Vagina (tissue), 2 donors: Measurements from ENCODE around the gene ATP6V1C2. TPM values are rescaled to one million over a fixed set of nuclear protein-coding genes. Genes with fewer than 3 reads are reported as not detected.

Source experiments
- DNase-seq, 2 donors: peaks; one replicate each; pipeline ENCODE4 v3.0.0-alpha.2; 2017; ENCODE audit errors: extremely low spot score in 2 of 2
- H3K27ac ChIP-seq: fragments of 200-600 bp; sonication (generic); one replicate; pipeline ENCODE4 v1.5.1; 2019
- H3K27me3 ChIP-seq: fragments of 200-600 bp; sonication (generic); one replicate; pipeline ENCODE4 v1.5.1; 2019
- H3K36me3 ChIP-seq, 2 donors: fragments of 200-600 bp; sonication (generic); one replicate each; pipeline ENCODE4 v1.5.1; 2017 to 2019
- H3K4me1 ChIP-seq: fragments of 200-600 bp; sonication (generic); one replicate; pipeline ENCODE4 v1.5.1; 2019
- H3K4me3 ChIP-seq, 2 donors: fragments of 200-600 bp; sonication (generic); 1 replicate in 1 of 2; 2 replicates in 1 of 2; pipeline ENCODE4 v1.5.1; 2016 to 2019
- H3K9me3 ChIP-seq: fragments of 200-600 bp; sonication (generic); one replicate; pipeline ENCODE4 v1.5.1; 2019
- POLR2A ChIP-seq, 2 donors: fragments of 450-650 bp; IDR thresholded peaks; one replicate each; pipeline ENCODE4 v1.6.1; 2017; ENCODE audit warnings: antibody characterized with exemption in 2 of 2, mild to moderate bottlenecking in 2 of 2, moderate library complexity in 2 of 2
- POLR2AphosphoS5 ChIP-seq, 2 donors: sonication (generic); formaldehyde crosslinking; IDR thresholded peaks; one replicate each; pipeline ENCODE4 v1.9.0; 2017; ENCODE audit warnings: antibody characterized with exemption in 2 of 2, mild to moderate bottlenecking in 2 of 2, low read depth in 1 of 2; ENCODE audit not compliant: insufficient read depth in 1 of 2
- intact Hi-C: fragments of 100-400 bp; cut with DNase I; formaldehyde crosslinking; loops from one replicate; pipeline ENCODE4 v1.15.1; 2023
- total RNA-seq: library from RNA; depleted of rRNA; stranded (reverse); fragments of >200 nt; gene quantifications from one replicate; pipeline ENCODE4 v1.2.3, GENCODE V29; 2016
- TF ChIP-seq, protein P1 (sequence below), 3 experiments: fragments of 450-650 bp in 2 of 3; fragments of 200-600 bp in 1 of 3; sonication (generic) in 1 of 3; IDR thresholded peaks; one replicate each; pipeline ENCODE4 v1.5.1; 2017 to 2019; ENCODE audit warnings: antibody characterized with exemption in 3 of 3, mild to moderate bottlenecking in 2 of 3, moderate library complexity in 2 of 3

The ATP6V1C2 gene
- total RNA-seq, 1 donor from 2014 or later = 134 TPM

DNA sequence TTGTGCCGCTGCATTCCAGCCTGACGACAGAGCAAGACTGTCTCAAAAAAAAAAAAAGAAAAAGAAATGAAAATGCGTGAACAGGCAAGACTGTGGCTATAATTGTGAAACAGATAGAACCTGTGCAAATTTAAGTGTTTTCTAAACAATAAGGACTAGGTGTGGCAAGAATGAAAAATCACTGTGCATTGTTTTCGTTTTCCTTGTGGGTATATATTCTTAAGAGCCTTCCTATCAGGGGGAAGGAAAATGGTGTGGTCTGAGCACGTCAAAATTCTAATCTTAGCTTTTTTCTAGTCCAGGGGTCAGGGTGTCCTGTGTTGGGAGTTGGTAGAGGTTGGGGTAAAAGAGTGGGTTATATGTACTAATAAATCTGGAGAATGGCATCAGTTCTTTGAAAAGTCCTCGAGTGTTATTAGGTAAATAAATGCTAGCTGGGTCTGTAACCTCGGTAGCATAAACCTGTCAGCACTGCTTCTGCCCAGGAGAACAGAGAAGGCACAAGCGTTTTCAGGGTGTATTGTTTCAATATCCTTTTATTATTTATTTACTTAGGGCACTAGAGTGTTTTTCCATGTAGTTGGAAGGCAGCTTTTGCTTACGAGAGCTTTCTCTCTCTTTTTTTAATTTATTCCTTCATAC is 11.6 kb downstream of the ATP6V1C2 start:
- DNase-seq = no peak
- no peak overlapping the region for H3K27ac ChIP-seq
- H3K36me3 ChIP-seq = no peaks in the 10 kb centered on the region
- intact Hi-C loops = no loop called here
- H3K4me3 ChIP-seq = no peak overlapping the region
- TF ChIP-seq, protein P1, sequence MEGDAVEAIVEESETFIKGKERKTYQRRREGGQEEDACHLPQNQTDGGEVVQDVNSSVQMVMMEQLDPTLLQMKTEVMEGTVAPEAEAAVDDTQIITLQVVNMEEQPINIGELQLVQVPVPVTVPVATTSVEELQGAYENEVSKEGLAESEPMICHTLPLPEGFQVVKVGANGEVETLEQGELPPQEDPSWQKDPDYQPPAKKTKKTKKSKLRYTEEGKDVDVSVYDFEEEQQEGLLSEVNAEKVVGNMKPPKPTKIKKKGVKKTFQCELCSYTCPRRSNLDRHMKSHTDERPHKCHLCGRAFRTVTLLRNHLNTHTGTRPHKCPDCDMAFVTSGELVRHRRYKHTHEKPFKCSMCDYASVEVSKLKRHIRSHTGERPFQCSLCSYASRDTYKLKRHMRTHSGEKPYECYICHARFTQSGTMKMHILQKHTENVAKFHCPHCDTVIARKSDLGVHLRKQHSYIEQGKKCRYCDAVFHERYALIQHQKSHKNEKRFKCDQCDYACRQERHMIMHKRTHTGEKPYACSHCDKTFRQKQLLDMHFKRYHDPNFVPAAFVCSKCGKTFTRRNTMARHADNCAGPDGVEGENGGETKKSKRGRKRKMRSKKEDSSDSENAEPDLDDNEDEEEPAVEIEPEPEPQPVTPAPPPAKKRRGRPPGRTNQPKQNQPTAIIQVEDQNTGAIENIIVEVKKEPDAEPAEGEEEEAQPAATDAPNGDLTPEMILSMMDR (IDR thresholded peaks at IDR 0.05) = no peak
- TF ChIP-seq POLR2AphosphoS5 (IDR thresholded peaks at IDR 0.05; ENCODE audit: insufficient read depth in 1 of 2, low read depth in 1 of 2) (no peak), POLR2A (IDR thresholded peaks at IDR 0.05) (no peak)
- H3K9me3 ChIP-seq = no peaks in the 10 kb centered on the region
- H3K27me3 ChIP-seq = no peaks in the 10 kb centered on the region
- H3K4me1 ChIP-seq = no peaks in the 10 kb centered on the region

DNA sequence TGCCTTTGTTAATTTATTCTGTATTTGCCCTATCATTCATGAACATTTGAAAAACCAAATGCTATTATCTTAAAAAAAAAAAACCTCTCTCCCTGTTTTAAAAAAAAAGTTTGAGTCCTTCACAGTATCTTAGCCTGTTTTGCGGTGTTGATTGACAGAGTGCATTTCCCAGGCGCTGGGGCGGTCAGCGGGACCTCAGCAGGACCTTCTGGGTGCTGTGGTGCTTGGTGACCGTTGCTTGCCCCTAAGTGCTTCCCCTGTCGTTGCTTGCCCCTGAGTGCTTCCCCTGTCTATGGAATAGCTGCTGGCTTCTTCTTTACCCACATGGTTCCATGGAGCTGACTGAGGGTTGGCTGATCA is 12.1 kb downstream of the ATP6V1C2 start:
- TF ChIP-seq, protein P1 (IDR thresholded peaks at IDR 0.05) = no peak
- TF ChIP-seq POLR2AphosphoS5 (IDR thresholded peaks at IDR 0.05; ENCODE audit: insufficient read depth in 1 of 2, low read depth in 1 of 2) (no peak), POLR2A (IDR thresholded peaks at IDR 0.05) (no peak)
- Histone ChIP-seq H3K4me1 (no peaks in the 10 kb centered on the region), H3K36me3 (no peaks in the 10 kb centered on the region), H3K27me3 (no peaks in the 10 kb centered on the region), H3K27ac (no peak overlapping the region), H3K4me3 (no peak overlapping the region), H3K9me3 (no peaks in the 10 kb centered on the region)
- DNase-seq = no peak
- intact Hi-C loops = no loop called here

DNA sequence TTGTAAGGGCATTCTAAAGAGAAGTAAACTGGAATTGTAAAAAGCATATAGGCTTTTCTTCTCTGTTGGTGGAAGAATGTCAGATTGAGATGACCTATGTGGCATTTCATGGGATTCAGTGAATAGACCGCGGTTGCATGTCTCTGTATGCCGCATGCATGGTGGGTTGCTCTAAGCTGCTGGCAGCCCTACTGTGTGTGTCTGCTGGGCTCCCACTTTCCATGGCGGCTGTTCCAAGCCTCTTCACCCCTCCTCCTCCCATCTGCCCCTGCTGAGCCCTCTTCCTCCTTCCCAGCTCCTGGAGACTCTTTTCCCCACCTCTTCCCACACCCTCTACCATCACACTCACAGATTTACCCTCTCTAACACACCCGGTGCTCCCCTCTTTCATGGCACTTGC is 12.6 kb downstream of the ATP6V1C2 start:
- Histone ChIP-seq H3K4me3 (no peak overlapping the region), H3K9me3 (no peaks in the 10 kb centered on the region), H3K36me3 (no peaks in the 10 kb centered on the region), H3K27ac (no peak overlapping the region), H3K4me1 (no peaks in the 10 kb centered on the region), H3K27me3 (no peaks in the 10 kb centered on the region)
- TF ChIP-seq POLR2A (IDR thresholded peaks at IDR 0.05) (no peak), POLR2AphosphoS5 (IDR thresholded peaks at IDR 0.05; ENCODE audit: insufficient read depth in 1 of 2, low read depth in 1 of 2) (no peak)
- TF ChIP-seq, protein P1 (IDR thresholded peaks at IDR 0.05) = no peak
- intact Hi-C loops = no loop called here
- no peak for DNase-seq

DNA sequence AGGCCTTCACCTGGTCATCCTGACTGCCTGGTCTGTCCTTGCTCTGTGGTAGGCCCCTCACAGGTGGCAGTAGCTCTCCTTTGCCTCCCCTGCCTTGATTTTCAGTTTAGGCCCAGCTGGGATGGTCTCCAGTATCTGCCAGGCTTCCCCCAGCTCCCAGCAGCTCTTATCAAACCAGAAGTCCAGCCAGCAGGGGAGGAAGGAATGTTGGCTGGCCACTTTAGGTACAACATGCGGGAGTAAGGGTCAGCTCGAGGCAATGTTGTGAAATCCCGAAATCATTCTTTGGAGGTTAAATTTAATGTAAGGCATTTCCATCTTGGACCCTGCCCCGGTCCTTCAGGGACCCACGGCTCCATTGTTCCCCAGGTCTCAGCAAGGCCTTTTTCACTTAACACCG is 16.8 kb downstream of the ATP6V1C2 start:
- H3K27me3 ChIP-seq = no peaks in the 10 kb centered on the region
- no peak overlapping the region for H3K4me3 ChIP-seq
- TF ChIP-seq POLR2AphosphoS5 (IDR thresholded peaks at IDR 0.05; ENCODE audit: insufficient read depth in 1 of 2, low read depth in 1 of 2) (no peak), POLR2A (IDR thresholded peaks at IDR 0.05) (no peak)
- TF ChIP-seq, protein P1 (IDR thresholded peaks at IDR 0.05) = no peak
- H3K9me3 ChIP-seq = no peaks in the 10 kb centered on the region
- H3K36me3 ChIP-seq = no peaks in the 10 kb centered on the region
- intact Hi-C loops = no loop called here
- no peak overlapping the region for H3K27ac ChIP-seq
- DNase-seq = no peak
- no peaks in the 10 kb centered on the region for H3K4me1 ChIP-seq

DNA sequence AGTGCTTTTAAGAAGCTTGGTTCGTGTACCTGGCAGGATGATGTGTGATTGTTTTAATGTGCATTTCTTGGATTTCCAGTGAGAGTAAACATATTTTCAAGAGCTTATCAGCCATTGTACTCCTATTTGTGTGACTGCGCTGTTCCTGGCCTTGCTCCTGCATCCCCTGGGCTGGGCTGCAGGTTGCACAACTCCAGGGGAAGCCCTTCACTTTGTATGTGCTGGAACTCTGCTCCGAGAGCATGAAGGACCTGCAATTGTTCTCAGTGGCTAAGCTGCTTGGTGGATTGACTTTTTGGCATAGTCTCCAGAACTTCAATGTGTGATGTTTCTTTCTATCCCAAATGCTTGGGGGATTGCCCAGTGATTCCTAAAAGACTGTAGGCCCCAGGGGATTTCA is 18.8 kb downstream of the ATP6V1C2 start:
- no peak overlapping the region for H3K27ac ChIP-seq
- DNase-seq = no peak
- H3K36me3 ChIP-seq = no peaks in the 10 kb centered on the region
- no peak overlapping the region for H3K4me3 ChIP-seq
- H3K4me1 ChIP-seq = no peaks in the 10 kb centered on the region
- TF ChIP-seq POLR2AphosphoS5 (IDR thresholded peaks at IDR 0.05; ENCODE audit: insufficient read depth in 1 of 2, low read depth in 1 of 2) = no peak
- no peaks in the 10 kb centered on the region for H3K9me3 ChIP-seq
- intact Hi-C loops = no loop called here
- H3K27me3 ChIP-seq = no peaks in the 10 kb centered on the region
